ENCODE results near the gene LITAF. TPM values are rescaled to one million over a fixed set of nuclear protein-coding genes. Genes with fewer than 3 reads are reported as not detected.

Gene LITAF
- total RNA-seq (2014; rRNA removed): 0.63 and 0.96 TPM in 2 replicates
- 4.3 TPM for polyA plus RNA-seq (2012)

DNA sequence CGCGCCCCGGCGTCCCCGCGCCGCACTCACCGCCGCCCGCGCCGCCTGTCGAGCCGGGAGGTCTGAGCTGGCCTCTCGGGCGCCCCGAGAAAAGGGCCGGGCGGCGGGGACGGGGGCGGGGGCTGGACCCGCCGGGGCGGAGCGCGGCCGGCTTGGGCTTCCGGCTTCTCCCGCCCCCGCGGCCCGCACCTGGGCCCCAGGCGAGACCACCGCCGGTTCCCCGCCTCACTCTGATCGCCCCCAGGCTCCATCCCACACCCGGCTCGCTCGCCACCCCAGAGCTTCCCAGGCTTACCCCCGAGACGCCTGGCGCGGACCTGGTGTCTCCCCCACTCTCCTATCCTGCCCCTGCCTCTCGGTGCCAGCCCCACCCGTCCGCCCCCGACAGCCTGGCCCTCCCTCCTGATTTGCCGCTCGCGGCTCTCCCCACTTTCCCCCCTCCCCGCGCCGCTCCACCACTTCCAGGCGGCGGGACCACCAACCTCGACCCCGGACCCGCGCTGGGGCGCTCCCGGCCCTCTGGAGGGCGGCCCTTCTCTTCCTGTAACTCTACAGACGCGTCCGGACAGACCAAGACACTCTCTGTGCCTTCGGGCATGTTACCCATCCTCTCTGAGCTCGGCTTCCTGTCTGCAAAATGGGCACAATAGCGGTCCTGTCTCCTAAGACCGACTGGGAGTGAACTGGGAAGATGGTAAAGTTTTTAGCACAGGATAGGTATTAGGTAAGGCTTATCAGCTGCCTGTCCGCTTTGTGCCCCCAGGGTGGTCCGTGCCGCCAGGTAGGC, at the start of gene LITAF:
TSS of gene LITAF (minus strand) at position 64 of the 787 bp plus-strand sequence. CDS start 30,189 bp downstream, outside the sequence.
- DNase-seq (ENCODE audit: low read depth): no peak

DNA sequence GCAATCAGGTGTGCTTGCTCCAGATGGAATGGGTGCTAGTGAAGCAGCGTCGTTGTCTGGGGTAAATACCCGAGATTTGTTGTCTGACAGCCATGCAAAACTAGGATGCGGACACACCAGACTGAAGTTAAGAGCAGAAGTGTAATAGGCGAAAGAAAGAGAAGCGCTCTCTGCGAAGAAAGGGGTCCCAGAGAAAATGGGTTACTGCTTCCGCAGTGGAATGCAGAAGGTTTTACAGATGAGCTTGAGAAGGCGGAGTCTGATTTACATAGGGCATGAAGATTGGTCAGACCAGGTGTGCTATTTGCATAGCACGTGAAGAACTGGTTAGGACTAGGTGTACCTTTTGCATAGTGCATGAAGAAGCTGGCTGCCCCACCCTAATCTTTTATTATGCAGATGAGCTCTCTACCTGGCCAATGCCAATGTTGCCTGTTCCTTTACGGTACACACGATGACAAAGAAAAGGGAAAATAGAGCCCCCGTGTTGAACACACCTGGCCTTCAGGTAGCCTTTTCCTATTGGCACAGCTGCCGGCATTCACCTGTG, 49.5 kb upstream of the LITAF start:
- DNase-seq (ENCODE audit: low read depth): no peak

DNA sequence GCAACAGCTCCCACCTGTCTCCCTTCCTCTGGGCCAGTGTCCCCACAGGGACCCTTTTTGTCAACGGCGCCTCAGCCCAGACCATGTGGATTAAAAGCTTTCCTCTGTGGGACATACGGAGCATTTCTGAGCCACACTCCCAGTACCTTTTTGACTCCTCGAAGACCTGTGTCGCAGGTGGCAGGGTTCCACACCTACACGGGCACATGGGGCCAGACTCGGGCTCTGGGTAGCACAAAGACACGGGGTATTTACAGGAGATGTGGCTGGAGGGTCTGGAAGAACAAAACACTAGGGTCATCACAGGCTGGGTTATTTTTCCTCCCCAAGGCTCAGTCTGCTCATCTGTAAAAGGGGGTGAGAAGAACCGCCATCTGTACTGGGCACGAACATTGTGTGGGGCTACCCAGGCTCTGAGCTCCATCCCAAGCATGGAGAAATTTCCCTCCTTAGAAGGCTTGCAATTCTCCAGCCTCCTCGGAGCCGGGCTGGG, 49.0 kb upstream of the LITAF start:
- DNase-seq (ENCODE audit: low read depth): no peak

DNA sequence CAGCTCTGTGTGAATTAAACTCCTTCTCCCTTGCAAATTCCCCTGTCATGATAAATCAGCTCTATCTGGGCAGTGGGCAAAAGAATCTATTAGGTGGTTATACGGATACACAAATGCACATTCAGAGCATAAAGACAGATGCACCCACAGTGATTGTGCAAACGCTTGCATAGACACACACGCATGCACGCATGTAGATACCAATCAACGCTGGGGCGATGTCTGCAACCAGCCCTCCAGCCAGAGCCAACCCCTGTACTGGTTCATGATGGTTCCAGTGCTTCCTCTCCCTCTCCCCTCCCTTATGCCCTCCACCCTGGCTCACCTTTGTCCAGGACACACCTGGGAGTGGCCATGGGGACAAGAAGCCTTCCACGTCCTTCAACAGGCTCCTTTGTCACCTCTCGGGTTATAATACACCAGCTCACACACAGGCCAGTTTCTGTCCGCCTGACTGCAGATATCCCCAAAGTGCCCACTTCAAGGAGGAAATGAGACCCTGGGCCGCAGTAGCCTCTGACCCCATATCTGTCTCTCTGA, 48.5 kb upstream of the LITAF start:
- DNase-seq (ENCODE audit: low read depth): no peak

DNA sequence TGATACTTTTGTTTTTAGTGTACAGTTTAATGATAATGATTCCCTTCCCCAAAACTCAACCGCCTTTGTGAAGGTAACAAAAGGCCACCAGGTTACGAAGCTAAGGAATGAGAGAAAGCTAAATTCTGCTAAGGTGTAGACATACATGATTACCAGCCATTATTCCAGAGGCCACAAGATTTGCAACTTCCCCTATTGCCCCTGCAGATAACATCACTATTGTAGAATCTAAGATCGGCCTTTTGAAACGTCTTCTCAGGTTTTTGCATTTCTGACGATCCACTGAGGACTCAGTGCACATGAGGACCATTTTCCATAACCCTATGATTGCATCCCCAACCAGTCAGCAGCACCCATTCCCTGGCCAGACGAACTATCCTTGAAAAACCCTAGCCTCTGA, 47.6 kb upstream of the LITAF start:
- no peak for DNase-seq (ENCODE audit: low read depth)

DNA sequence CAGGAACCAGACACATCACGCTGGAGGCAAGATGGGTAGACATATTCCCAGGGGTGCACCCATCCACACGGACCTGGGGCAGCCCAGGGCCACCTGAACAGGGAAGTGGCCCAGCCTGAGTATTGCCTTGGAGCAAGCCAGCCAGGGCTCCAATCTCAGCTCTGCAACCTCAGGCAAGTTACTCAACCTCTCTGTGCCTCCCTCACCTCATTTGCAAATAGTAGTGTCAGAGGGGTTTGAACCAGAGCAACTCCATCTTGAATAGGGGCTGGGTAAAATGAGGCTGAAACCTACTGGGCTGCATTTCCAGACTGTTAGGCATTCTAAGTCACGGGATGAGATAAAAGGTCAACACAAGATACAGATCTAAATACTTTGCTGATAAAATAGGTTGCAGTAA, 46.4 kb upstream of the LITAF start:
- no peak for DNase-seq (ENCODE audit: low read depth)

DNA sequence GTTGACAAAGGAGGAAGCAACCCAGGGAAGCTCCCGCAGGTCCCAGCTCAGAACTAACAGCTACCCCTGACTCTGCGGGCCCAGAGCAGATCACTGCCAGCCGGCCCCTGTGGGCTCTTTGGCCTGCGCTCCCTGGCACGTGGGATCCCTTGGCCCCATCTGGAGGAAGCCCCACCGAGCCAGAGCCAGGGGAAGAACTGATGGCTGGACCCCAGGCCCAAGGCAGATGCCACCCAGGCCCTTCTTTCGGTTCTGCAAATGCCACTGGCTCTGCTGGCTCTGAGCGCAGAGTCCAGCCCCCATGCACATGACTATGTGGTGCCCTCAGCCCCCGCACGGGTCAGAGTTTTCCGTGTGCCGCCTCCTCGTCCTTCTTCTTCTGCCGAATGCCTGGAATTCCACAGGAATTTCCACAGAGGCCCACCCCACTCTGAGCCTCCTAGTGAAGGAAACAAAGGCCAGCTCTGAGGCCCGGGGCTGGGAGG, 45.8 kb upstream of the LITAF start:
- peak; percentile 13 for DNase-seq (ENCODE audit: low read depth)

DNA sequence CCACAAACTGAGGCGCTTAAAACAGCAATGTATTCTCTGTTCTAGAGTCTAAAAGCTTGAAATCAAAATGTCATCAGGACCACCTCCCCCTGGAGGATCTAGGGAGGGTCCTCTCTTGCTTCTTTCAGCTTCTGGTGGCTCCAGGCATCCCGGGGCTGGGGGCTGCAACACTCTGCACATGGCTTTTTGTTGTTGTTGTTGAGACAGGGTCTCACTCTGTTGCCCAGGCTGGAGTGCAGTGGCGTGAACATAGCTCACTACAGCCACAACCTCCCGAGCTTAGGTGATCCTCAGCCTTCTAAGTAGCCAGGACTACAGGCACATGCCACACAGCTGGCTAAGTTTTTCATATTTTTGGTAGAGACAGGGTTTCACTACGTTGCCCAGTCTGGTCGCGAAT, 44.5 kb upstream of the LITAF start:
- no peak for DNase-seq (ENCODE audit: low read depth)

DNA sequence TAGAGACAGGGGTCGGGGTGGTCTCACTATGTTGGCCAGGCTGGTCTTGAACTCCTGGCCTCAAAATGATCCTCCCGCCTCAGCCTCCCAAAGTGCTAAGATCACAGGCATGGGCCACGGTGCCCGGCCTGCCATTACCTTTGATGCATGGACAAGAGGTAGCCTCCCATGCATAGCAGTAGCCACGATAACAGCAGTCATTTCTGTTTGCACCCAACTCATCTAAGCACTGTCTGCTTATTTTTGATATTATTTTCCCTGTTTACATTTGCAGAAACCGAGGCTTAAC, 44.0 kb upstream of the LITAF start:
- DNase-seq (ENCODE audit: low read depth): no peak

DNA sequence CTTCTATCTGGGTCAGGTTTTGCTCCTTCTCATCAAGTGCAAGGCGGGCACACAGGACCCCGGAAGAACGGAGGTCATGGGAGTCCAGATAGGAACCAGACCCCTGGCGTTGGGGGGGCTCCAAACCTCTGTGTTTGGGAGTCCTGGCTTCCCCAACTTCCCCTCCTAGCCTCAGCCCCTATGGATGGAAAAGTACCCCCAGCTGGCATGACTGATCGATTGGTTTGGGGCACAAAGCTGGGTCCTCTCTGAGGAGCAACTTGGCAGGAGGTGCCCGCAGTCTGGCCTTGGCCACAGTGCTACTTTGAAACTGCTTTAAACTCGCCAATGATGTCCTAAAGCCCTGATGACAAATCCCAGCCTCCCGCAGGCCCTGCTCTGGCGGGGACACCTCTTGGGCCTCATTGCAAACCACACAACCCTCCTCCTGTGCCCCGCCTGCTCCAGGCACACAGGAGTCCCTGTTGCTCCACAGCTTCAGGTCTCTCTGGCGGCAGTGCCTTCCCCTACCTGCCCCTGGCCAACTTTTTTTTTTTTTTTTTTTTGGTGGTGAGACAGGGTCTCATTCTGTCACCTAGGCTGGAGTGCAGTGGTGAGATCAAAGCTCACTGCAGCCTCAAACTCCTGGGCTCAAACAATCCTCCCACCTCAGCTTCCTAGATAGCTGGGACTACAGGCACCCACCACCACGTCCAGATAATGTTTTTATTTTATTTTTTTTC, 43.5 kb upstream of the LITAF start:
- no peak for DNase-seq (ENCODE audit: low read depth)

DNA sequence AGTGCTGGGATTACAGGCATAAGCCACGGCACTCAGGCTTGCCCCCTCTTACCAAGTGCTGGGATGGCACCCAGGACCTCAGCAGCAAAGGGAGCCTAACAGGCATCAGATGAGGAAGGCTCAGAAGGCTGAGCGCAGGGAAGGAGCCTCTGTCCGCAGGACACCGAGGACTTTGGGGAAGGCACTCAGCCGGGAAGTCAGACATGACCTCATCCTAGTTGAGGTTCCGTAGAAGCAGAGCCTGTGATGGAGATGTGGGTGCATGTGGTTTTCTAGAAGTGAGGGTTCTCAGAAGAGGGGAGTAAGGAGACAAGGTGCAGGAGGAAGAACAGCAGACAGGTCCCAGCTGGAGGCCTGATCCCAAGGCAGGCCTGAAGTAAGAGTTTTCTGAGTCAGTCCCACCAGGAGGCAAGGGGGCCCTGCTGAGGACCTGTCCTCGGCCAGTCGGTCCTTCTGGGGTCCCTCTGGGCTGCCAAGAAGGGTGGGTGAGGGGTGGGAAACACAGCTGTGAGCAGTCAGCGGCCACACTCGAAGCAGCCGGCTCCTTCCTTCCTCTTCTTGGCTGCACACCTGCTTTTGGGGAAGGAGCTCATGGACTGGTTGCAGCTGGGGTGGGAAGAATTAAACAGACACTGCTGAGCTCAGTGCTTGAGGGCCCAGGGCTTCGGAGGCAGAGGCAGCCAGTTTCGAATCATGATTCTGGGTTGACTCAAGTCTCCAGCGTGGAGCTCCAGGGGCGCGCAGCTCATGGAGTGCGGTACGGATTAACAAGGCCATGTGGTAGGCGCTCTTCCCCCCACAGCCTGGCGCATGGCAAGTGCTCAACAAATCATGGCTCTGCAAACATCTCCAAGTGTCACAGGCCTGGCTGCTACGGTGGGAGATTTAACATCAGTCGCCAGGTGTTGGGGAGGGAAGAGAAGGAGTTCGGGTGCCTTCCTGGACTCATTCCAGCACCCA, 42.6 kb upstream of the LITAF start:
- no peak for DNase-seq (ENCODE audit: low read depth)

DNA sequence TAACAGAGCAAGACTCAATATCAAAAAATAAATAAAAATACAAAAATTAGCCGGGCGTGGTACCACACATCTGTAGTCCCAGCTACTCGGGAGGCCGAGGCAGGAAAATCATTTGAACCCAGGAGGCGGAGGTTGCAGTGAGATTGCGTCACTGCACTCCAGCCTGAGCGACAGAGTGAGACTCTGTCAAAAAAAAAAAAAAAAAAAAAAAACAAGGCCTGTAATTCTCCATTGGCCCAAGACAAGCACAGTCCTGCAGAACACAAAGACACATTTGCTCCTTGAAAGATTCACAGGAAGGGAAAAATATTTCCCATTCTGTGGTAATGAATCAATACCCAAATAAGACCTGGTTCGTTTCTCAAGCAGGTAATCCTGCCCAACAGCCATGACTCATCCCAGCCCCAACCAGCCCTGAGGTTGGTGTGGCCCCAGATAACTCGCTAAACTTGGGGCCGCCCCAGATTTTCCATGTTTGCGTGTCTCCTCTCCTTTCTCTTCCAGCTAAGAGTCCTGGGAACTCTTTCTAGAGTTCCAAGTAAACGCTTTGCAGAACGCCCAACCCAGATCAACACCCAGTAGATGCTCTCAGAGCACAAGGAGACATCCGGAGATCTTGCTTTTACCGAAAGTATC, 41.2 kb upstream of the LITAF start:
- no peak for DNase-seq (ENCODE audit: low read depth)

DNA sequence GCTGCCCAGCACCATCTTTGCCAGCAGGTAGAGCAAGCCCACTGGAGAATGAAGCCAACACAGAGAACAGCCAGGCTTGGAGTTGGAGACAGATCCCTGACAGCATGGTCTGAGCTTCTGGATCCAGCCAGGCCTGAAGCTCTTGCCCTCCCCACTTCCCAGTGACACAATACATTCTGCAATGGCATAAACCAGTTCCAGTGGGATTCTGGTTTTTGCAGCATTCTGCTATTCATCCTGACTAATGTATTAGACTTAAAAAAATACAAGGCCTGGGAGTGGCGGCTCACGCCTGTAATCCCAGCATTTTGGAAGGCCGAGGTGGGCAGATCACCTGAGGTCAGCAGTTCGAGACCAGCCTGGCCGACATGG, 40.6 kb upstream of the LITAF start:
- DNase-seq (ENCODE audit: low read depth): no peak

DNA sequence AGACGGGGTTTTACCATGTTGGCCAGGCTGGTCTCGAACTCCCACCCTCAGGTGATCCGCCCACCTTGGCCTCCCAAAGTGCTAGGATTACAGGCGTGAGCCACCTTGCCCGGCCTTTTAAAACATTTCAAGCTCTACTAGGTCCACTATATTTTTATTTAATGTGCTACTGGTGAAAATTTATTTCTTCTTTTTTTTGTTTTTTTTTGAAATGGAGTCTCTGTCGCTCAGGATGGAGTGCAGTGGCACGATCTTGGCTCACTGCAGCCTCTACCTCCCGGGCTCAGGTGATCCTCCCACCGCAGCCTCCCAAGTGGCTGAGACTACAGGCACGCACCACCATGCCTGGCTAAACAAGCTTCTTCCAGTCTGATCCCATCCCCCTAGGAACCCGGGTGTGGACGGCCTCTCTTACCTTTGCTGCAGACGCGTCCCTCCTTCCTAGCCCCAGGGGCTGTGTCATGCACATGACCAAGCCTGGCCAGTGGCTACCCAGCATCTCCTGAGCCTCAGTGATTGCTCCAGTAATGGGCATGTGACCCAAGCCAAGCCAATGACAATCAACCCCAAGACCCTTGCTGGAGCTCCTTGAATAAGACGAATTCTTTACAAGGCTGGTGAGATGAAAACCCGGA, 40.1 kb upstream of the LITAF start:
- no peak for DNase-seq (ENCODE audit: low read depth)

DNA sequence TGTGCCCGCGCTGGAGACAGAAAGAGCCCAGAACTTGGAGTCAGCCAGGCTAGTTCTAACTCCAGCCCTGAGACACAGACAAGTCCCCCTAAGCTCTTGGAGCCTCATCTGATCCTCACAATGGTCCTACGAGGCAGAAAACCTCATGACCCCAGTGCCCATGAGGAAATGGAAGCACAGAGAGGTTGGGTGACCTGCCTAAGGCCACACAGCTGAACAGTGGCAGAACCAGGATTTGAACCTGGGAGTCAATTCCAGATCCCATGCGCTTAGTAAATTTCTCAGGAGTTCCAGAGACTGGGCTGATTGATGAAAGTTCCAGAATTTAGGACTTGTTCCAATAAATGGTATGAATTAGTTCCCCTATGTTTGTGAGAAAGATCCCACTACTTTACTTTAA, 39.0 kb upstream of the LITAF start:
- no peak for DNase-seq (ENCODE audit: low read depth)

DNA sequence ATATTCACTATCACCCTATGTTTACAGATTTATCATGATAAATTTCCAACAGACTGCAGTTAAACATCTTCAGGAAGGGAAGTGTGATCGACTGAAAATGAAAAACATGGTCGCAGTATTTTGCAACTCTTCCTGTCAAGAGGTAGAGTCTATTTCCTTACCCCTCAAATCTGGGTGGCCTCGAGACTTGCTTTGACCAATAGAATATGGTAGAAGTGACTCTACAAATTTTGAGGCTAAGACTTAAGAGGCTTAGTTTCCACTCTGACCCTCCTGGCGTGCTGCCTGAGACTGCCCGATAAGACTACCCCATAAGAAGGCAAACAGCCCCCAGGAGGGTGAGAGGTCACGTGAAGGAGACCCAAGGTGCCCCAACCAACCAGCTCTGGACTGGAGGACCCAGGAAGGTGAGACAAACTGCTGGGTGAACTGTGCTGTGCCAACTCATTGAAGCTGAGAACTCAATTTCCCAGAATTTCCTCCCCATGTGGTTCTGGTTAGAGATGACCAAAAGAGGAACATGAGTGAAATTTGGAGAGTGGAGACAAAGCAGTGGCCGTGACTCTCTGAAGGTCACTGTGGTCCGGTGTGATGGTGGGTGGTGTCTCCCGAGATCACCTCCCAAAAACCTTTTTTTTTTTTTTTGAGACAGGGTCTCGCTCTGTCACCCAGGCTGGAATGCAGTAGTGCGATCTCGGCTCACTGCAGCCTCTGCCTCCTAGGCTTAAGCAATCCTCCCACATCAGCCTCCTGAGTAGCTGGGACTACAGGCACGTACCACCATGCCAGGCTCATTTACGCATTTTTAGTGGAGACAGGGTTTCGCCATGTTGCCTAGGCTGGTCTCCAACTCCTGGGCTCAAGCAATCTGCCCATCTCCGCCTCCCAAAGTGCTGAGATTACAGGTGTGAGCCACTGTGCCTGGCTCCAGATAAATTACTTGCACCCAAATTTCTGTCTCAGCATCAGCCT, 38.2 kb upstream of the LITAF start:
- no peak for DNase-seq (ENCODE audit: low read depth)

DNA sequence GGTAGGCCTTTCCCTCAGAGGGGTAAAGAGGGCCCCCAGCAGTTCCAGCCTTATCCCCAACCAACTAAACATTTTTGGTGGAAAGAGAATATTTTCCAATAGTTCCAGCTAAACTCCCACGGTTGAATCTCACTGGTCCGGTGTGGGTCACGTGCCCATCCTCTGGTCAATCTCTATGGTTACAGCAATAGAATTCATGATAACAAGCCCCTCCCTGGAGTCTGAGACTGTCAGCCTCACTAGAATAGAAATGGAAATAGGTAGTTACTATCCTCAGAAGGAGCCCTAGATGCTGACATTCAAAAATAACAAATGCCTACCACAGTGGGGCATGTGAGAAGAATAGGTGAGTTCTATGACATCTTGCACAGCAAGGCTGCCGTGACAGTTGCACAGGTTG, 37.5 kb upstream of the LITAF start:
- DNase-seq (ENCODE audit: low read depth): no peak

DNA sequence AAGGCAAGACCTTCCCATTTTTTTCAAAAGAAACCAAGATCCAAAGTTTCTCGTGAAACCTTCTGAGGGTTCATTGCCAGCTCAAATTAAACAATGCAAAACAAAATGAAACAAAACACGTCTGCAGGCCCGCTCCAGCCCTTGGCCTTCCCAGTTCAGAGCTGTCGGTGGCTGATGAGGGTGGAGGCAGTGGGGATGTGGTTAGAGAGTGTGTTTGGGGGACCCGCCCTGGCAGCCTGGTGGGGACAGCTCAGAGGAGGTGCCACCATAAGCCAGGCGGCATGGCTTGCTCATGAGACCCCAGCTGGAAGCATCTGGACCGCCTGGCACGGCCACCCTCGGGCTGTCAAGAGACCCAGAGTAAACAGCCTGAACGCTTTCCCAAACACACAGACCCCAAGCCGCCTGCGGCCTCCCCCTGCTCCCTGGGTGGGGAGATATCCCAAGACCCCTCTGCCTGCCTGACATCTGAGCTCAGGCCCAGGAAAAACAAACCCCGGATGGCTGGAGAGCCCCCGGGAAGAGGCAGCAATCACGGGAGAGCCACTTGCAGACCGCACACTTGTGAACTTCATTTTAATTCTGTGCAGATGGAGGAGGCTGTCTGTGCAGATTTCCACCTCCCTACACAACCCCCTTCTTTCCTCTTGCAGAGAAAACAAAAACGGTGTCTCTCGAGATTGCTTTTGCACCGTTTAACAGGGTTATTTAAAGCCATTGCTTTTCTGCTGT, 35.4 kb upstream of the LITAF start:
- no peak for DNase-seq (ENCODE audit: low read depth)
